K562 treated with DMSO at 1 percent for 4 hours (cell line): ENCODE measurements around the gene RANBP1. TPM values are rescaled to one million over a fixed set of nuclear protein-coding genes. Genes with fewer than 3 reads are reported as not detected.

Experiments used
- total RNA-seq: library from RNA; unstranded; fragments of 300-600 nt; gene quantifications from 2 replicates; pipeline ENCODE4 v1.2.3, GENCODE V29; 2022; ENCODE audit not compliant: insufficient read depth

The RANBP1 gene
- 836 and 933 TPM in 2 replicates for total RNA-seq

GRCh38 chr22:20115691-20116375, at the start of gene RANBP1:
RANBP1 (plus strand) TSS chr22:20116104; CDS start chr22:20116185, 81 bp downstream.

GRCh38 chr22:20079745-20080444, 36.0 kb upstream of the RANBP1 start, which contains the start of gene DGCR8:
DGCR8 (plus strand) TSS chr22:20080241; CDS start chr22:20085964, 5,723 bp downstream.

GRCh38 chr22:20116951-20117632, 1.2 kb downstream of the RANBP1 start, which contains the start of gene TRMT2A:
TRMT2A (minus strand) TSS chr22:20117226; CDS start chr22:20116906, 320 bp downstream.

GRCh38 chr22:20131597-20131858, 15.6 kb downstream of the RANBP1 start, which contains the start of gene ZDHHC8:
ZDHHC8 (plus strand) TSS chr22:20131804; CDS start chr22:20131948, 144 bp downstream.

GRCh38 chr22:20150381-20151275, 34.7 kb downstream of the RANBP1 start, which contains the start of gene CCDC188:
CCDC188 (minus strand) TSS chr22:20151055; CDS start chr22:20150986, 69 bp downstream.

Other genes starting within 250 kb of the RANBP1 start
- gene COMT, start 174.3 kb upstream of the RANBP1 start, total RNA-seq = 831 and 834 TPM in 2 replicates
- 97.7 and 112 TPM in 2 replicates for gene TXNRD2, start 174.3 kb upstream of the RANBP1 start, total RNA-seq
- gene ARVCF, start 99.3 kb upstream of the RANBP1 start, total RNA-seq = 44.8 and 45.2 TPM in 2 replicates
- 72.3 and 75.4 TPM in 2 replicates for gene TANGO2, start 95.0 kb upstream of the RANBP1 start, total RNA-seq
- gene DGCR8, start 35.9 kb upstream of the RANBP1 start, total RNA-seq = 35.6 and 46.6 TPM in 2 replicates
- 114 and 118 TPM in 2 replicates for gene TRMT2A, start 1.1 kb downstream of the RANBP1 start, total RNA-seq
- 20.4 and 33.5 TPM in 2 replicates for gene ZDHHC8, start 15.7 kb downstream of the RANBP1 start, total RNA-seq
- gene CCDC188, start 35.0 kb downstream of the RANBP1 start, total RNA-seq = not detected in 2 replicates
- 9.8 and 10.7 TPM in 2 replicates for gene RTN4R, start 152.2 kb downstream of the RANBP1 start, total RNA-seq
- 200 and 270 TPM in 2 replicates for gene DGCR6L, start 204.0 kb downstream of the RANBP1 start, total RNA-seq